Stomach (tissue), 9 donors: ENCODE results near the gene TAS2R50. TPM values are rescaled to one million over a fixed set of nuclear protein-coding genes. Genes with fewer than 3 reads are reported as not detected.
A peak's percentile ranks its signal among the peaks of the same experiment; 100 is the strongest.

Experiments used
- DNase-seq, 2 donors: peaks; one replicate each; pipeline versions ENCODE4 v3.0.0 to v3.0.0-alpha.2; 2013 to 2019
- H3K27ac ChIP-seq, 5 donors: fragments of 200-600 bp in 4 of 5; sonication (generic) in 4 of 5; one replicate each; pipeline ENCODE4 v1.5.1; 2013 to 2019; ENCODE audit warnings: mild to moderate bottlenecking in 1 of 5, moderate library complexity in 1 of 5
- H3K27me3 ChIP-seq, 3 donors: fragments of 200-600 bp; sonication (generic); one replicate each; pipeline ENCODE4 v1.5.1; 2017 to 2019; ENCODE audit warnings: mixed run types in 1 of 3
- H3K36me3 ChIP-seq, 4 donors: fragments of 200-600 bp; sonication (generic); 1 replicate in 3 of 4; 2 replicates in 1 of 4; pipeline ENCODE4 v1.5.1; 2016 to 2019
- H3K4me1 ChIP-seq, 4 donors: fragments of 200-600 bp; sonication (generic); one replicate each; pipeline ENCODE4 v1.5.1; 2016 to 2019
- H3K4me3 ChIP-seq, 4 donors: fragments of 200-600 bp; sonication (generic) in 3 of 4; one replicate each; pipeline ENCODE4 v1.5.1; 2016 to 2019; ENCODE audit warnings: mild to moderate bottlenecking in 1 of 4
- H3K9me3 ChIP-seq, 4 donors: fragments of 200-600 bp; sonication (generic); one replicate each; pipeline ENCODE4 v1.5.1; 2016 to 2019
- CTCF ChIP-seq, 7 experiments: fragments of 450-650 bp in 4 of 7; fragments of 200-600 bp in 3 of 7; sonication (generic) in 3 of 7; IDR thresholded peaks; one replicate each; pipeline ENCODE4 v1.5.1; 2016 to 2019; ENCODE audit warnings: antibody characterized with exemption in 7 of 7, control low read depth in 2 of 7, mild to moderate bottlenecking in 1 of 7
- EP300 ChIP-seq: sonication (generic); formaldehyde crosslinking; IDR thresholded peaks from one replicate; pipeline ENCODE4 v1.6.1; 2017; ENCODE audit warnings: antibody characterized with exemption
- POLR2A ChIP-seq, 4 donors: fragments of 450-650 bp; IDR thresholded peaks; one replicate each; pipeline ENCODE4 v1.6.1; 2016; ENCODE audit warnings: antibody characterized with exemption in 4 of 4, control low read depth in 2 of 4, mild to moderate bottlenecking in 1 of 4, moderate library complexity in 1 of 4
- POLR2AphosphoS5 ChIP-seq, 3 donors: sonication (generic); formaldehyde crosslinking; IDR thresholded peaks; one replicate each; pipeline ENCODE4 v1.6.1; 2016; ENCODE audit warnings: antibody characterized with exemption in 3 of 3
- WGBS, 5 donors: extraction: QIAGEN DNeasy Blood & Tissue Kit in 3 of 5; methylation state at CpG; one replicate each; pipeline versions ENCODE4 v1.1.5 to v1.1.7; 2013 to 2018; 5-methylcytosine and 5-hydroxymethylcytosine counted together
- intact Hi-C: fragments of 100-400 bp; cut with DNase I; formaldehyde crosslinking; loops from one replicate; pipeline ENCODE4 v1.15.1; 2023; ENCODE audit warnings: low total_unique reads
- polyA plus RNA-seq, 3 donors: library from polyadenylated mRNA; stranded (reverse); fragments of 200-250 nt; gene quantifications; one replicate each; pipeline ENCODE4 v1.2.3, GENCODE V29; 2013
- total RNA-seq, 5 donors: library from RNA; depleted of rRNA; stranded (reverse); fragments of >200 nt; gene quantifications; one replicate each; pipeline versions ENCODE4 v1.1.0 to v1.2.3, GENCODE V29; 2014 to 2016
- donor health status: healthy with polysubstance abuse.
- donor health status: Bipolar disorder and iron deficiency.
- donor health status: healthy.

Gene TAS2R50
- total and polyA plus RNA-seq, 8 donors: 2.9 to 7.7 TPM; not detected in 6

- Histone ChIP-seq H3K4me1 (peaks cover 0 to 10% (median 2%) of the 10 kb centered on the region in 4 donors), H3K27ac (no peak overlapping the region), H3K9me3 (no peaks in the 10 kb centered on the region), H3K36me3 (no peaks in the 10 kb centered on the region), H3K27me3 (no peaks in the 10 kb centered on the region), H3K4me3 (no peak overlapping the region)
- no peak for TF ChIP-seq POLR2AphosphoS5 (IDR thresholded peaks at IDR 0.05)
- no peak for TF ChIP-seq CTCF (IDR thresholded peaks at IDR 0.05)
- TF ChIP-seq POLR2A (IDR thresholded peaks at IDR 0.05): no peak
- intact Hi-C loops: no loop called here
- DNase-seq: no peak
Measured at GRCh38 chr12:10966314-10966713, 20.4 kb downstream of the TAS2R50 start.

DNA sequence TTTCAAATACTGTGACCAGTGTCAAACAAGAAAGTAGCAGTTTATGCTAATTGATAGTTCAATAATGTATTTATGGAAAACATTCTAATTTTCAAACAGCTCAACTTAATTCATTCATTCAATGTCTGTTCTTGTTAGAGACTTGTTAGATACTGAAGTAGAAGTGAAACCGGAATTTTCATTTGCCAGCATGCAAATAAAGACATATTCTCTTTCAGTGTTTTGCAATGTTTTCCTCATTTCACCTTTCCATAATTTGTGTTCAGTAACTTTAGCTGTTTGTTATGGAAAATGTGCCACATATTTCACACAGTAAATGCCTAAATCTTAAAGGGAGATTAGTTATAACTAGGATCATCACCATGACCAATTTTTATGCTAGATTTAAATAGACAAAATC, 21.2 kb downstream of the TAS2R50 start:
- intact Hi-C loops: no loop called here
- no peak for DNase-seq
- WGBS, 5 donors: 95 to 100% (median 96%) methylated on average over 1 of the region's 1 CpG
- TF ChIP-seq POLR2A (IDR thresholded peaks at IDR 0.05) (no peak), EP300 (no peak), CTCF (IDR thresholded peaks at IDR 0.05) (no peak), POLR2AphosphoS5 (IDR thresholded peaks at IDR 0.05) (no peak)
- Histone ChIP-seq H3K4me1 (peaks cover 0 to 10% (median 2%) of the 10 kb centered on the region in 4 donors), H3K9me3 (no peaks in the 10 kb centered on the region), H3K27ac (no peak overlapping the region), H3K27me3 (no peaks in the 10 kb centered on the region), H3K36me3 (no peaks in the 10 kb centered on the region), H3K4me3 (no peak overlapping the region)

DNA sequence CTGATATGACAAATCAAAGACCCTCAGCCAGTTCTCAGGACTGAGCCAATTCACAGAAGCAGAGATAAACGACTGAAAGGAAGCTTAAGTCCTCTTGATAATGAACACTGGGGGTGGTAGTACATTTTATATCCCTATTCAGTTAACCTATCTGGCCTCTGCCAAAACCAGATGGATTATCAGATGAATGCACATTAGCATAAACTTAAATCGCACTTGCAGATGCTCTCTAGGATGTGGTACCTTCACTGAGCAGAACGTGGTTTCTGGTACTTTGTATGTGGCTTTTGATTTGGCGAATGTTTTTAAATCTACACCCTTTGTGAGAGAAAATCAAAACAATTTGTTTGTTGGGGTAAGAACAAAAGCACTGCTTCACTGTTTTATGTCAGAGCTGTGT, 26.5 kb downstream of the TAS2R50 start:
- Histone ChIP-seq H3K4me1 (no peaks in the 10 kb centered on the region), H3K4me3 (no peak overlapping the region), H3K27ac (no peak overlapping the region), H3K36me3 (no peaks in the 10 kb centered on the region), H3K27me3 (no peaks in the 10 kb centered on the region), H3K9me3 (peaks cover 0 to 8% (median 0%) of the 10 kb centered on the region in 4 donors)
- DNase-seq: no peak
- no peak for TF ChIP-seq POLR2AphosphoS5 (IDR thresholded peaks at IDR 0.05)
- TF ChIP-seq CTCF (IDR thresholded peaks at IDR 0.05): no peak
- no peak for TF ChIP-seq POLR2A (IDR thresholded peaks at IDR 0.05)
- no peak for TF ChIP-seq EP300
- intact Hi-C loops: no loop called here
- 69 to 77% (median 75%) methylated on average over 4 of the region's 4 CpGs for WGBS, 5 donors

DNA sequence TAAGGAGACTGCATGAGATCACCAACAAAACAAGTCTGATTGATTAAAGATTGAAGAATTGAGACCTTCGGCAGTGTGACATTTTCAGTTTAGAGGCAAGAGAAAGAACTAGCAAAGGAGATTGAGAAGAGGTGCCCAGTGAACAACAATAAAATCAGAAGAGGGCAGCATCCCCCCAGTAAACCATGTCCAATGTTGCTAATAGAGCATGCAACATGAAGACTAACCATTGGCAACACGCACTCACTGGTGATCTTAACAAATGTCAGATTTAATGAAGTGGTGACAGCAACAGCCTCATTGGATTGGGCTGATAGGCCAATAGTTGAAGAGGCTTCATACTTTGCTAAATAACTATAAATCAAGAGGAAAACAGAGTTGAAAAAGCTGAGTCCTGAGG, 26.9 kb downstream of the TAS2R50 start:
- intact Hi-C loops: no loop called here

More for the DNA sequence above, 26.9 kb downstream of the TAS2R50 start:
- Histone ChIP-seq H3K4me1 (no peaks in the 10 kb centered on the region), H3K27ac (no peak overlapping the region), H3K9me3 (peaks cover 0 to 9% (median 0%) of the 10 kb centered on the region in 4 donors), H3K4me3 (no peak overlapping the region), H3K27me3 (no peaks in the 10 kb centered on the region), H3K36me3 (no peaks in the 10 kb centered on the region)
- TF ChIP-seq CTCF (IDR thresholded peaks at IDR 0.05) (no peak), POLR2A (IDR thresholded peaks at IDR 0.05) (no peak), EP300 (no peak), POLR2AphosphoS5 (IDR thresholded peaks at IDR 0.05) (no peak)
- 90 to 99% (median 94%) methylated on average over 2 of the region's 2 CpGs for WGBS, 5 donors
- DNase-seq: peak in 1 of 2 donors; percentile 8
